GM19351 (cell line): Measurements from ENCODE around the gene RNF19B.
"Not testable (repeated sequence)": the region's sequence is repeated elsewhere in the genome, so short reads cannot be mapped to it uniquely, and the experiment has no call there.

Source experiments
- ATAC-seq: cut with Tn5 transposase; IDR thresholded peaks from one replicate; pipeline ENCODE4 v1.9.1; 2021; ENCODE audit warnings: mild to moderate bottlenecking, moderate library complexity; ENCODE audit not compliant: unreplicated experiment

Gene RNF19B

DNA sequence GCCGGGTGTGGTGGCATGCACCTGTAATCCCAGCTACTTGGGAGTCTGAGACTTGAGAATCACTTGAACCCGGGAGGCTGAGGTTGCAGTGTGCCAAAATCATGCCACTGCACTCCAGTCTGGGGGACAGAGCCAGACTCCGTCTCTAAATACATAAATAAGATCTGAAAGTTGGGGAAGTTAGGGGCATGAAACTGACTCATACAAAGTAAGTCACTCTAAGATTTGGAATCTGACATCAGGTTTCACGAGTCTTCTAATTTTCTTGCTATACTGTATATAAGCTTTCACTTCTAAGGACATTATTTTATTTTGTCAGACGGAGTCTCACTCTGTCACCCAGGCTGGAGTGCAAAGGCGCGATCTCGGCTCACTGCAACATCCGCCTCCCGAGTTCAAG, 30.1 kb downstream of the RNF19B start:
- no peak for ATAC-seq

DNA sequence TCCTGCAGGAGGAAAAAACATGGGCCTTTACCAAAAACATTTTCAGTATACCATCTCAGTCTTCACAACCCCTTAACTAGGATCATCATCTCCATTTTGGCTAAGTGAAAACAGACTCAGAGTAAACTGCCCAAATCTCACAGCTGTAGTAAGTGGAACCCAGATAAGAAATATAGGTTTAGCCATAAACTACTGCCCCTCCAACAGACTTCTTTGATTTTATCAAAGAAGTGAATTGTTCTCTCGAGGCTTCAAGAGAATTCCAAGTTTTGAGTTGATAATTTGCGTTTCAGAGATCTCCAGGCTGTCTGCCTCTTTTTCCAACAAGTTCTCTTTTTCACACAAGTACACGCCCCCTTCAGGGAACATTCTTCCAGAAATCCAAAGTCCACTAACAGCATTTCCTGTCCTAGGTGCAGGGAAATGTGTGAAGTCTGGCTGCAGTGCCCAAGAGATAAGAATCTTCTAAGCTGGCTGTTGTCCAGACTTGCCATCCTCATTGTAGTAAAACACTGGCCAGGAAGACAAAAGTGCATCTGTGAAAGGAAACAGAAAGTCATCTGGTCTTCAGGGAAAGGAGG, 30.8 kb downstream of the RNF19B start:
- no peak for ATAC-seq

GRCh38 chr1:32931760-32932159, 32.8 kb downstream of the RNF19B start:
- no peak for ATAC-seq

- ATAC-seq: no peak
These were observed 35.2 kb downstream of the RNF19B start for GRCh38 chr1:32929366-32929765.

DNA sequence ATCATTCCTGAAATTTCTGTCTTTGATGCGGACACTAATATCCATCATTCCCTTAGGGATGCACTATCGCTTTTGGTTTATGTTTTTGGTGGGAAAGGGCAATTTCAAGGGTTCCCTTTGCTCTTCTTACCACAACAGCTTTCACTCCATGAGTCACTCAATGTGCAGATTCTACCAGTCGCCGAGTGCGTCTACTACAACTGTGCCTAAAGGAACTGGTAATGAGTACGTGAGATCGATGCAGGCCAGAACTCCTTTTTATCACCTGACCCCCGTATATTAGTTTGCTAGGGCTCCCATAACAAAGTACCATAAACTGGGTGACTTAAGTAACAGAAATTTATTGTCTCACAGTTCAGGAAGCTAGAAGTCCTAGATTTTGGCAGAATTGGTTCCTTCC, 35.9 kb downstream of the RNF19B start:
- ATAC-seq: no peak

- no peak for ATAC-seq
These were observed 36.3 kb downstream of the RNF19B start for GRCh38 chr1:32928285-32928684.

DNA sequence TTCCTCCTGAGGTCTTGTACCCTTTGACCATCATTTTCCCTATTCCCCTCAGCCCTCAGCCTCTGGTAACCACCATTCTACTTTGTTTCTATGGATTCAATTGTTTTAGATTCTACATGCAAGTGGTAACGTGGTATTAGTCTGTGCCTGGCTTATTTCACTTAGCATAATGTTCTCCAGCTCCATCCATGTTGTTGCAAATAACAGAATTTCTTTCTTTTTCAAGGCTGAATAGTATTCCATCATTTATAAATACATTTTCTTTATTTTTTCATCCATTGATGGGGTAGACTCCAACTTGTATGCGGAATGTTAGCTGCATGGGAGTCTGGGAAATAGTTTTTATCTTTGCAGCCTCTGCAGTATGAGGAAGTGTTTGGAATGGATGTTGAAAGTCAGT, 37.2 kb downstream of the RNF19B start:
- no peak for ATAC-seq

DNA sequence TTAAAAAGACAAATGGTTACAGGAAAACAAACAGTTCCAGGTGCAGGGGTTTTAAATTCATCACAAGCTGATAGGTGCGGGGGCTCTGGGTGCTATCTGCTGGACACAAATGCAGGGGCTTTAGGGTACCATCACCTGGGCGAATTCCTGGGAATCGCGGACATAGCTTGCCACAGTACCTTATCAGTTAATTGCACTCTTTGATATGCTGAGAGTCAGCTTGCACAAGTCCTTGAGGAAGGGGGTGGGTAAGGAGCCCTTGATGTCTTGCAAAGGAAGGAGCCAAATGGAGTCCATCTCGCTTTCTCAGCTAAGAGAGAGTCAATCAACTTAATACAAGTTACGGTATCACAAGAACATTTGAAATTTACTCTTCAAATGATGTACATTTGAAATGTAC, 38.0 kb downstream of the RNF19B start:
- no peak for ATAC-seq

DNA sequence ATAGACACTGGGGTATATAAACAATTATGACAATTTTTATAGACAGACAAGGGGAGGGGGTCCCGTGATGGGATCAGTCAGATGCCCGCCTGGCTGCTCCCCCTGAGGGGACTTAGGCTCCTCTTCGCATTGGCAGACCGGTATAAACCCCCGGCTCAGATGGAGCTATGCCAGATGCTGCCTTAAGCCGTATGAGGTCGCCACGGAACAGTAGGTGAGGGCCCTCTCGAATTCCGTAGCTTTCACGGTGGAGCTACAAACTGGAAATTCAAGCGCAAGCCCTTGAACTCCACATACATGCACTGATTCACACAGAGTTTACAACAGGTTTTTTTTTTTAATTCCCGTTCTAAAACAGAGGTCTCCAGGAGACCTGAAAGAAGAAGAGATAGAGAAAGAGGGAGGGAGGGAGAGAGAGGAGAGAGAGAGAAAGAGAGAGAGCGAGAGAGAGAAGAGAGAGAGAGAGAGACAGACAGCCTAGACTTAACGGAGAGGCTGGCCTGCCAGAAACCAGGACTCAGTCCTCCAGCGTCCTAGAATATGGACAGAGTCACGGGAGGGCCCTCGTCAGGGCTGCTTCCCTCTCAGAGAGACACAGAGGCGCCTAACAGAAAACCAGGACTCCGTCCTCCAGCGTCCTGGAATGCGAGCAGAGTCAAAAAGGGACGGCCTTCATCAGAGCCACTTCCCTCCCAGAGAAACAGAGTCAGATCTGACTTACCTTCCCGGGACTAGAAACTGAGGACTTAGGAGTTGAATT, 39.0 kb downstream of the RNF19B start:
- no peak for ATAC-seq

GRCh38 chr1:32924881-32925344, 39.7 kb downstream of the RNF19B start:
- no peak for ATAC-seq

DNA sequence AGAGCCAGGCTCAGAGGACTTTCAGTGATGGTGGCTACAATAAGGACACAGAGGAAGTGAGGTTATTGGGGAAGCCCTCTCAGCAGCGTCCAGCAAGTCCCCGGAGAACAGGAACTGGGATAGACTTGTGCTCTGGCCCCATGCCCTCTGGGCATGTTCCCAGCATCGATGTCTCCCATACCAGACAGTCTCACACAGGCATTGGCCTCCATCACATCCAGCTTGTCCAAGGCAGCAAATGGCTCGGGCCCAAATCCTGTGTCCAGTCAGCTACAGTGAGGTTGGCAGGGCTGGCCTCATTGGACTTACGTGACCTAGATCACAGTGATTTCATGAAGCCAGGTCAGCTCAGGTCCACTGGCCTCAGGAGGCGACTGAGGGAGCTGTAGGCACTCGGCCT, 43.8 kb downstream of the RNF19B start:
- ATAC-seq: no peak

DNA sequence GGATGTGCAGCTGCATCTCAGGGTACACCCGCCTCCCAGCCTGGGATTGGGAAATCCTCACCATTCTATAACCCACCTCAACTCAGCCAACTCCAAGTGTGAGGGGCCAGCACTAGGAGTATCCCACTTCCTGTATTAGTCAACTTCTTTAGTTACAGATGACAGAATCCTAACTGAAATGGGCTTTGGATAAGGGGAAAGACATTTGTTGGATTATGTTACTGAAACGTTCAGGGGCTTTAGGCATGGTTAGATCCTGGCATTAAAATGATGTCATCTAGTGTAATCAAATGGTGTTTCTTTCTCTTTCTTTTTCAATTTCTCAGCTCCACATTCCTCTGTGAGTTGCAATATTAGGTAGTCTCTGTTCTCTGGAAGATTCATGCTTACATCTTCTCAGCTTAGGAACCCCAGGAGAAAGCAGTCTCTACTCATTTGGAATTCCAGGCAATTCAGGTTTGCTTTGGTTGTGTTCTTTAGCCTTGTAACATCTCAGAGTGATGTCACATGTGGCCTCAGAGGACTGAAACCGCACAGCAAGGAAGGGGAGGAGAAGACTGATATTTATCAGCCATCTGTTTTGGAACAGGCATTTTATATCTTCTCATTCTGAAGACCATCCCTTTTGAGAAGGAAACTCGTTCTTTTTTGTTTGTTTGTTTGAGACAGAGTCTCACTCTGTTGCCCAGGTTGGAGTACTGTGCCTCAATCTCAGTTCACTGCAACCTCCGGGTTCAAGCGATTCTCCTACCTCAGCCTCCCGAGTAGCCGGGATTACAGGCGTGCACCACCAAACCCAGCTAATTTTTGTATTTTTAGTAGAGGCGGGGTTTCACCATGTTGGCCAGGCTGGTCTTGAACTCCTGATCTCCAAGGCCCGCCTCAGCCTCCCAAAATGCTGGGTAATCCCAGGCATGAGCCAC, 44.5 kb downstream of the RNF19B start:
- no peak for ATAC-seq

- no peak for ATAC-seq
These were observed 46.4 kb downstream of the RNF19B start for GRCh38 chr1:32918179-32918578.

DNA sequence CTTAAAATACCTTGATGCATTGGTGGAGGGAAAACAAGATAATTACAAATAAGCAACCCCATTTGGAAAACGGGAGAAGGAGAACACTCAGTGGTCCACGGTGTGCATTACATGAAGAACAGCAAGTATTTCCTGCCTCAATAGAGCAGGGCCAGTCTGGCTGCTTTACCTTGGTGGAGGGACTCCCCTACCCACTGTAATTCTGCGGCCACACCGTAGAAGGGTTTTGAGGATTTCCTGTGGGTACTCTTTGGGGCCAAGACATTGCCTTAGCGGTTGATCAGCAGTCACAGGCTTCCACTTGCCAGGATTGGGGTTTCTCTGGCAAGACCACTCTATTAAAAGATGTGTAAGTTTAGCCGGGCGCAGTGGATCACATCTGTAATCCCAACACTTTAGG, 47.1 kb downstream of the RNF19B start:
- ATAC-seq: no peak

DNA sequence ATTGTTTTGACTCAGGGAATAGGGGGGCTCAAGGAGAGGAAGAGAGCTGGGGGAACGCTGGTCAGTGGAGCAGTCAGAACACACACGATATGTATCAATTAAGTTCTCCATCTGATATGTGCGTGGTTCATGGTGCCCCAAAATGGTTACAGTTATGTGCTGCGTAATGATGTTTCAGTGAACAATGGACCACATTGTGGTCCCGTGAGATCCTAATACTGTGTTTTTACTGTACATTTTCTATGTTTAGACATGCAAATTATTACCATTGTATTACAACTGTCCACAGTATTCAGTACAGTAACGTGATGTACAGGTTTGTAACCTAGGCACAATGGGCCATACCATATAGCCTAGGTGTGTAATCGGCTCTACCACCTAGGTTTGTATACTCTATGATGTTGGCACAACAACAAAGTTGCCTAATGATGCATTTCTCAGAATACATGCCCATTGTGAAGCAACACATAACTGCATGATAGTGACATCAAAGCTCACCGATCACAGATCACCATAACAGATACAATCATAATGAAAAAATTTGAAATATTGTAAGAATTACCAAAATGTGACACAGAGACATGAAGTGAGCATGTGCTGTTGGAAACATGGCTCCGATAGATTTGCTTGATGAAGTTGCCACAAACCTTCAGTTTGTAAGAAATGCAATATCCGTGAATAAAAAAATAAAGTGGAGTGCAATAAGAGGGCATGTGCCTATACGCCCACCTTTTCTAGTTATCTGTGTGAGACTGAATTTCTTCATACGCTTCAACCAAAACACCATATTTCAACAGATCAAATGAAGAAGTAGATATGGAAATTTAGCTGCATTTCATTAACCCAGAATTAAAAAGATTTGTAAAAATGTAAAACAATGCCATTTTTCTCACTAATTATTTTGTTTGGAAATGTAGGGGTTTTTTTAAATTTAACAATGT, 48.6 kb downstream of the RNF19B start:
- ATAC-seq: no peak

- no peak for ATAC-seq
These were observed 54.3 kb downstream of the RNF19B start for GRCh38 chr1:32910319-32910718.

- no peak for ATAC-seq
These were observed 57.2 kb downstream of the RNF19B start for GRCh38 chr1:32907435-32907834.

- ATAC-seq: no peak
These were observed 58.0 kb downstream of the RNF19B start for GRCh38 chr1:32906654-32907053.

- not testable (repeated sequence) for ATAC-seq
These were observed 59.0 kb downstream of the RNF19B start for GRCh38 chr1:32905588-32905987.

DNA sequence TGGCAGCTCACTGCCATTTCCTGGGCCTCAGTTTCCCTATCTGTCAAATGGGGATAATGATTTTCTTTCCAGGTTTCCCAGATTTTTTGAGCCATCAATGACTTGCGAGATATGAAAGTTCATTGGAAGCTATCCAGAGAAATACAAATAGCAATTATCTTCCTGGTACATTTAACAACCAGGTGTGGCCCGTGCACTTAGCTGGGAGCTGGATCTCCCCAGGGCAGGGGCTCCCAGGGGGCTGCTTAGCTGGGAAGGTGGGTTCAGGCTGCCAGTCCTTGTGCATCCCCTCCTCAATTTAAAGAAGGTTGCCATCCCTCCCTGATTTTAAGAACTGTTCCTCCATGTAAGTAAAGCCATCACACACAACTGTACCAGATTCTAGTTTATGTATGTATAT, 59.8 kb downstream of the RNF19B start:
- no peak for ATAC-seq
